HG02943 (cell line): Measurements from ENCODE around the gene SPATS2.

Experiments used
- ATAC-seq: cut with Tn5 transposase; IDR thresholded peaks from one replicate; pipeline ENCODE4 v1.9.1; 2021; ENCODE audit warnings: mild to moderate bottlenecking, low read depth, moderate library complexity; ENCODE audit not compliant: unreplicated experiment

SPATS2 gene

GRCh38 chr12:49536526-49537071, 169.3 kb downstream of the SPATS2 start:
- no peak for ATAC-seq

DNA sequence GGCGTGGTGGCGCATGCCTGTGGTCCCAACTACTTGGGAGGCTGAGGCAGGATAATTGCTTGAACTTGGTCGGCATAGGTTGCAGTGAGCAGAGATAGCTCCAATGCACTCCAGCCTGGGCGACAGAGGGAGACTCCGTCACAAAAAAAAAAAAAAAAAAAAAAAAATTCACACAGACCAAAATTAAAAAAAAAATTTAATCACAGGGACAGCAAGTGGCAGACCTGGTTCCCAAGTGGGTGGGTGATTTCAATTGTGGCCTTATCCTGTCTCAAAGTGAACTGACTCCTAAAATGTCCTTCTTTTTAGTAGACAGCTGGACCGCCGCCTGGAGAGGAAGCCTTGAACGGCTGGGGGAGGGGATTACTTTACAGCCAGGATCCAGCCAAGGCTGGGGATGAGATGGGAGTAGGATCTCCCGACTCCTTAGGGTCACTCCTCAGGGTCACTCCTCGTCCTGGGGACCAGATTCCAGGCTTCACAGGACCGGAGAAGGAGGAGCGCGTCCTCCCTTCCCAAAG, 170.0 kb downstream of the SPATS2 start:
- no peak for ATAC-seq

DNA sequence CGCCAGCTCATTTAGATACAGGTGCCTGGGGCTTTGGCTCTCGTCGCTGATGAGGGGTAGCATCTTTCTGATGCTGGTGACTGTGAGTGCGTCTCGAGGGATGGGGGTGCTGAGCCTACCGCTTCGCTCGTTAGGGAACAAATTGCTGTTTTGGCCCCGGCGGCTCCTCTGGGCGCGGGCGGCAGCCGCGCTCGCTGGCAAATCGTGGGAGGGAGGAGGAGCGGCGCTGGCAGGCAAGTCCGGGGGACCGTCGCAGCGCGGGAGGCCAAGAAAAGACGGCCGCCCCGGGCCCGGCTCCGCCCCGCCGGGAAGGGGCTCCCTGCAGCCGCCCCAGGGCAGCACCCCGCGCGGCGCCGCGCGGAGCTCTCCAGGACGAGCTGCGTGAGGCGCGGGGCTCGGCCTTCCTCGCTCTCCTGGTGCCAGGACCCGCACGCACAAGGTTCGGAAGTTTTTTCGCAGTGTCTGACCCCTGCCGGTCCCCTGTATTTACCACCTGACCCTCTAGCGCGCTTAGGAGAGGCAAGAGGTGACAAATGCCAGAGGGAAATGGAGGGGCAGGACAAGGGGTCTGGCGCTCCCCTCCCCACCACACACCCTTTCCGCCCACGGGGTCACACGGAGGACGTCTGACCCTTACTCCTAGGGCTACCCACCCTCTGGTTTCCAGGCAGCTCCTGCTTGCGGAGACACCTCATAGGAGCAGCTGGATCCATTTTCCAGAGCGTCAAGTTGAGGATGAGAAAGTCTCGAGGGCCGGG, 170.7 kb downstream of the SPATS2 start:
- no peak for ATAC-seq

GRCh38 chr12:49538510-49539403, 171.5 kb downstream of the SPATS2 start, which contains the start of gene KCNH3:
KCNH3 (plus strand) TSS chr12:49539030; CDS start chr12:49539417, 387 bp downstream.
- no peak for ATAC-seq

GRCh38 chr12:49539406-49540228, 172.4 kb downstream of the SPATS2 start:
- no peak for ATAC-seq

- ATAC-seq: no peak
Observed at GRCh38 chr12:49540229-49541139, 173.2 kb downstream of the SPATS2 start.

DNA sequence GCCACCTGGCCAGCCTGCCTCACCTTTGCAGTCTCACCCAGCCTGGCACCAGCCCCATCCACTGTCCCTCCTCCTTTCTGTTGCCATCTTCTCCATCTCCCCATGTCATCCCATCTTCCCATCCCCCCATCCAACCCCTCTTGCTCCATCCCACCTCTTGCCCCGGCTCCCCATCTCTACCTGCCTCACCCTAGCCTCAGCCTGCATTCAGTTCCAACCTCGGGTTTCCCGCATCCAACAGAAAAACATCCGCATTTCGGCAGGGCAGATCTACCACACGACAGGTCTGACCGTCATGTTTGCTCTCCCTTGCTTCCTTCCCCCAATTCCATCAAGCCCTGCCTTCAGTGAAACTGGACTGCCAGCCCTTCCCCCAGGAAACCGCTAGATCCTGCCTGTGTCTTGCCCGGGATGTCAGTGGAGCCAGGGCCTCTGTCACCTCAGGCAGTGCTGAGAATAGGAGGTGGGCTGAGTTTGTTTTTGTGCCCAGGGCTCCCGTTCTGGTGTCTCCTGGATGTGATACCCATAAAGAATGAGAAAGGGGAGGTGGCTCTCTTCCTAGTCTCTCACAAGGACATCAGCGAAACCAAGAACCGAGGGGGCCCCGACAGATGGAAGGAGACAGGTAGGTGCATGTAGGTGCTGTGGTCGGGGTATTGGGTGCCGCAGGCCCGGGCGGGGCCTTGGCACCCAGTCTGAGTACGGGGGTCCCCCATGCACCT, 174.0 kb downstream of the SPATS2 start:
- no peak for ATAC-seq

DNA sequence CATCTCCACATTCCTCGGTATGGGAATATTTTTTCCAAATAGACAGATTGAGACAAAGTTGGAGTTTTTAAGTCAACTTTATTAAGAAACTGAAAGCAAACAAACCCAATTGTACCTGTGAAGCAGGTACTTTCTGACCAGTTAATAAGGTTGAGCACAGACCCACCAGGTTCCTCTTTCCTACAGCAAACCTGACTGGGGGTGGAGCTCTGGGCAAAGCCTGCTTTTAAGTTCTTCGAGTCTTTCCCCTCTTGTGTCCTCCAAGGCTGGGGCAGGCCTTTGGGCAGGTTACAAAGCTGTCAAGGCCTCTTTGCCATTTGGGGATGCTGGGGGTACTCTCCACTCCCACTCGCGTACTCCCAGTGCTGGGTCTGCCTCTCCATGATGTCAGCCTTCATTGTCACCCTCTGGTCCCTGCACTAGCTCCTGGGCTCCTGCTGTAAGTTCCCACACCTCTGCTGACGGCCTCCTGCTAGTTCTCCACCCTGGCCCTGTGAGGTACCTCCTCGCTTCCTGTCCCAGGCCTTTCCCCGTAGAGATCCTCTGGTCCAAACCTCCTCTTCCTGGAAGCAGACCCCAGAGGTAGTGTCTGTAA, 174.7 kb downstream of the SPATS2 start:
- ATAC-seq: no peak

DNA sequence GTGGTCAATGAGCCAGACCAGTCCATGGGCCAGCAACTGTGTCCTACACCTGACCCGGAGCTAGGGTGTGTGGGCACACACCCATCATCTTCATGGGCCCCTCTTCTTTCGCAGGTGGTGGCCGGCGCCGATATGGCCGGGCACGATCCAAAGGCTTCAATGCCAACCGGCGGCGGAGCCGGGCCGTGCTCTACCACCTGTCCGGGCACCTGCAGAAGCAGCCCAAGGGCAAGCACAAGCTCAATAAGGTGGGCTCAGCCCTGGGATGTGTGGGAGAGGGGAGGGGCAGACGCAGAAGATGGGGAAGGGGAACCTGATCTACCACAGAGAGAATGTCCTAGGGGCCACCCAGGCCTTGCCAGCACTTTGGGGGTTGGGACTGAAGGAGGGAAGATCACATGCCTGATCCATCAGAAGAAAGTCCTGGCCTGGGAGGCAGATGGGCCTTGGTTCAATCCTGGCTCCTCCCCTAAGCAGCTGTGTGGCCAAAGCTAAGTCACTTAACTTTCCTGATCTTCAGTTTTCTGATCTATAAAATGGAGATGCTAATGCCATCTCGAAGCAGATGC, 175.4 kb downstream of the SPATS2 start:
- ATAC-seq: no peak

GRCh38 chr12:49543221-49543913, 176.1 kb downstream of the SPATS2 start:
- no peak for ATAC-seq

DNA sequence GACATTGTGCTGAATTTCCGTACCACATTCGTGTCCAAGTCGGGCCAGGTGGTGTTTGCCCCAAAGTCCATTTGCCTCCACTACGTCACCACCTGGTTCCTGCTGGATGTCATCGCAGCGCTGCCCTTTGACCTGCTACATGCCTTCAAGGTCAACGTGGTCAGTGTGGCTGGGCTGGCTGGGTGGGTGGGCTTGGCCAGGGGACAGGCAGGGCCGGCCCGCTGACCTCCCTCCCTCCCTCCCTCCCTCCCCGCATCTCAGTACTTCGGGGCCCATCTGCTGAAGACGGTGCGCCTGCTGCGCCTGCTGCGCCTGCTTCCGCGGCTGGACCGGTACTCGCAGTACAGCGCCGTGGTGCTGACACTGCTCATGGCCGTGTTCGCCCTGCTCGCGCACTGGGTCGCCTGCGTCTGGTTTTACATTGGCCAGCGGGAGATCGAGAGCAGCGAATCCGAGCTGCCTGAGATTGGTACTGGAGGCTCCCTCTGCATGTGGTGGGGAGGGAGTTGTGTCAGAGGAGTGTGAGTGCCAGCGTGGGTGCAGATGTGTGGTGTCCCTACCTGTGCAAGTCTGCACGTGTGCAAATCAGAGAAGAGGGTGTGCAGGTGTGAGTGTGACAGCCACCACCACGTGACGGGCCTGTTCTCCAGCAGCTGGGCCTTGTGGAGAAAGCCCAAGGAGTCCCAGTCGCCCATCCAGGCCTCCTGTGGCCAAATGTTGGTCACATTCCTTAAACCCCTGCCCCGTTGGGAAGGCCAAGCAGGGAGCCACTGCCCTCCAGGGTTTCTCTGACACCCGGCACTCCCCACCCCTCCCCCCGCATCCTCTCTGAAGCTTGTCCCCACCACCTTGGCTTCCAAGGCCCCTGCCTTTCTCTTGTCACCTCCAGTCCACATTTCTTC, 176.9 kb downstream of the SPATS2 start:
- no peak for ATAC-seq

DNA sequence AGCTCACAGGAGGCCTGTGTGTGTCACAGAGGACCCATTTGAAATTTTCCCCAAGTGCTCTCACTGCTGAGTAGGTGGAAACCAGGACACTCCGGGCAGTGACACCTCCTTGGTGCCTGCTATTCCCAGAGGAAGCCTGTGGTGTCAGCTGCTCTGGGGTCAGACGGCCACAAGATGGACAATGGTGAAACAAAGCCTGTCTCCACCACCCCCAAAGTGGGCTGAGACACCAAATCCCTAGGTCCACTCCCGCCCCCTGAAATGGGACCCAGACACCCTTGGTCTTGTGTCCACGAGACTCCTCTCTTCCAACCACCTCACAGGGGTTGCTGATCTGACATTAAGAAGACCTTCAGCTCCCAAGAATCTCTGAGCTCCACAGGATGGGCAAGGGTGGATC, 178.6 kb downstream of the SPATS2 start:
- no peak for ATAC-seq

GRCh38 chr12:49546481-49546880, 179.2 kb downstream of the SPATS2 start:
- no peak for ATAC-seq

DNA sequence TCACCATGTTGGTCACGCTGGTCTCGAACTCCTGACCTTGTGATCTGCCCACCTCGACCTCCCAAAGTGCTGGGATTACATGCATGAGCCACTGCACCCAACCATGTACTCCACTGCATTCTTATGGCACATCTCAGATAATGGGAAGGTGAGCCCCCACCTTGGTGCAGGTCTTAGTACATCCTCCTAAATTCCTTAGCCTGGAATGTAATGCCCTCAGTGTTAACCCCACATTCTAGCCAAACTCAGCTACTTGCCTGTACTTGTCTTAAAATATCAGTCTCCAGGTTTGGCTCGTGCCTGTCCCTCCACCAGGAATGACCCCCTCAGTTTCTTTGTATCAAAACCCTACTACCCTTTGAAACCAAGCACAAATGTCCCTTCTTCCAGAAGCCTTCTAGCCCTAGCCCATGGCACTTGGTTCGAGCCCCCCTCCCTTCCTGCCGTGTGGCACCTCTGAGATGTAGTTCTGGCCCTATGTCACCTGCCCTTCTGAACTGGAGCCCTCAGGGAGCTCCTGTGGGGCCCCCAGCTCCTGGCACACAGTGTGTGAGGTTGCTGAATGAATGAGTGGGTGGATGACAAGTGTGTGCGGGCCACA, 179.9 kb downstream of the SPATS2 start:
- no peak for ATAC-seq

GRCh38 chr12:49548481-49548821, 181.2 kb downstream of the SPATS2 start:
- no peak for ATAC-seq
